ENCODE data around the gene HPS1. TPM values are rescaled to one million over a fixed set of nuclear protein-coding genes. Genes with fewer than 3 reads are reported as not detected.
A peak's percentile ranks its signal among the peaks of the same experiment; 100 is the strongest.

The HPS1 gene
- total RNA-seq = 10 to 100 TPM; 51.4 to 74.4 (median 60.8) TPM

DNA sequence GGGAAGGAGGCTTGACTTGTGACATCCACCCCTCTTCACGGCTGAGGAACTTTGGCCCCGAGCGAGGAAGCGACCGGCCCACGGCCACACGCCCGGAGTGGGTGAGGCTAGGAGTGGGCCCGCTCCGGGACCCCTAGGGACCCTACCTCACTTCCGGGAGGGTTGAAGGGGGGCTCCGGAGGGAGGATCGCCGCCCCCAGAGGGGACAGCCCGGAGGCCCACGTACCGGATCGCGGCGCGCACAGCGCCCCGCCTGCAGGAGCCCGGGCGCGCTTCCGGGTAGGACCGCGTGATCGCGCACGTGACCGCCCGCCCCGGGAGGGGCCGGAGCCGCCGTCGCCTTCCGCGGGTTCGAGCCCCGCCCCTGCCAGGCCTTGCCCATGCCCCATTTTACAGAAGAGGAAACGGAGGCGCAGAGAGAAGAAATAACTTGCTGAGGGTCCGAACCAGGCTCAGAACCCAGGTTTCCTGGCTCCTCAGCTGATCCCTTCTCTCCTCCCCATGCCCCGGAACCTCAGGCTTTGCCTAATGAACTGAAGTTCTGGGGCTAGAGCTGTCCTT, at the start of gene HPS1:
TSS of gene HPS1 (minus strand) at position 275 of the 561 bp plus-strand sequence. CDS start 3,695 bp downstream, outside the sequence.
- Histone ChIP-seq H3K36me3 (peaks cover 0 to 36% of the 10 kb centered on the region in 2 donors), H3K27ac (peak within 1 kb of the TSS; percentile 58 to 96 (median 90)), H3K4me3 (peak within 1 kb of the TSS; percentile 60 to 74), H3K27me3 (no peaks in the 10 kb centered on the region), H3K9me3 (no peaks in the 10 kb centered on the region), H3K4me1 (peaks cover 0 to 22% (median 0%) of the 10 kb centered on the region in 3 donors)
- WGBS, 2 donors (ENCODE audit: low coverage in 1 of 2) = 15% methylated on average over 8 of the region's 47 CpGs; no CpG with 5 or more reads in 1 of the 2 donors
- TF ChIP-seq POLR2AphosphoS5 (IDR thresholded peaks at IDR 0.05) (peak; percentile 83), POLR2A (IDR thresholded peaks at IDR 0.05) (peak; percentile 86 to 88), EP300 (IDR thresholded peaks at IDR 0.05) (no peak), CTCF (IDR thresholded peaks at IDR 0.05) (peak in 3 of 4 experiments; percentile 12 to 41 (median 15))
- ATAC-seq = peak; percentile 94

GRCh38 chr10:98492763-98493162, 46.0 kb upstream of the HPS1 start:
- no peak overlapping the region for H3K4me3 ChIP-seq
- no peak for ATAC-seq

DNA sequence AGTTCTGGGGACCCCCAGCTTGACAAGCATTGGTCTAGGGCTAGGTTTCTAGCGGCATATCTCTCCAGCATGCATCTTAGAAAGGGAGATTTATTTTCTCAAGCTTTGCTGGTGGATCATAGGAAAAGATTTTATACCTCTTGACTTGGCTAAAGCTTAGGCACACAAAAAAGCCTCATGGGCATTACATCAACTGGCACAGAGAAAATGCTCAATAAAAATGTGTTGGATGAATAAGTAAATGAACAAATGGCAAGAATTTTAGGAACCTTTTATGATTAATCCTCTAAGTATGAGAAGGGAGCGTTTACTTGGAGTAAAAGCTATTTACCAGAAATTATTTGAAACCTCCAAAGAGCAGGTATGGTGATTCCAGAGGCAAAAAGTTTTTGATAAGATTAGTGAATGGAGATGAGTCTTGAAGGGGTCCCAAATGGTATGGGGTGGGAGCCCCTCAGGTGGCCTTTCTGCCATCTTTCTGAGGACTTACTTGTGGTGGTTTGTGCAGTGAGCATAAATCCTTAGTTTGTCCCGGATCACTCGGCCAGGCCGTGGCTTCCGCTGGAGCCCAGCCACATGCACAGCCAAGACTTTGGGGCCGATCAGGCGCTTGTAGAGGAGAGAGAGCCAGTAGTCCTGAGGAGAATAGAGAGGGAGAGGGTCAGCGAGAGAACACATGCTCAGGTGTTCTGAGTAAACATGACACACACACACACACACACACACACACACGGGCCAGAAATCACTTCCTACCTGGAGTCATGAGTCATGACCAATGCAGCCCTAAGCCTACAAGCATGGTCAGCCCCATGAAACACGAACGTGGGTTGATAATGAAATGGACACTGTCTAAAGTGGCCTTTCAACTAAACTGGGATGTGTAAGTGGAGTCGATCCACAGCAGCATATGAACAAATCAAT, 43.1 kb upstream of the HPS1 start:
- no peak for ATAC-seq
- peaks cover 0 to 27% of the 10 kb centered on the region in 2 donors for H3K36me3 ChIP-seq

More at GRCh38 chr10:98492763-98493162, 46.0 kb upstream of the HPS1 start:
- WGBS, 2 donors (ENCODE audit: low coverage in 1 of 2) = 79 to 100% methylated on average over 1 of the region's 1 CpG
- Histone ChIP-seq H3K27me3 (no peaks in the 10 kb centered on the region), H3K36me3 (peaks cover 0 to 20% of the 10 kb centered on the region in 2 donors), H3K9me3 (peaks cover 0 to 7% (median 0%) of the 10 kb centered on the region in 3 donors), H3K4me1 (no peaks in the 10 kb centered on the region), H3K27ac (no peak overlapping the region)
- TF ChIP-seq POLR2A (IDR thresholded peaks at IDR 0.05) (no peak), CTCF (IDR thresholded peaks at IDR 0.05) (no peak), EP300 (IDR thresholded peaks at IDR 0.05) (no peak), POLR2AphosphoS5 (IDR thresholded peaks at IDR 0.05) (no peak)

DNA sequence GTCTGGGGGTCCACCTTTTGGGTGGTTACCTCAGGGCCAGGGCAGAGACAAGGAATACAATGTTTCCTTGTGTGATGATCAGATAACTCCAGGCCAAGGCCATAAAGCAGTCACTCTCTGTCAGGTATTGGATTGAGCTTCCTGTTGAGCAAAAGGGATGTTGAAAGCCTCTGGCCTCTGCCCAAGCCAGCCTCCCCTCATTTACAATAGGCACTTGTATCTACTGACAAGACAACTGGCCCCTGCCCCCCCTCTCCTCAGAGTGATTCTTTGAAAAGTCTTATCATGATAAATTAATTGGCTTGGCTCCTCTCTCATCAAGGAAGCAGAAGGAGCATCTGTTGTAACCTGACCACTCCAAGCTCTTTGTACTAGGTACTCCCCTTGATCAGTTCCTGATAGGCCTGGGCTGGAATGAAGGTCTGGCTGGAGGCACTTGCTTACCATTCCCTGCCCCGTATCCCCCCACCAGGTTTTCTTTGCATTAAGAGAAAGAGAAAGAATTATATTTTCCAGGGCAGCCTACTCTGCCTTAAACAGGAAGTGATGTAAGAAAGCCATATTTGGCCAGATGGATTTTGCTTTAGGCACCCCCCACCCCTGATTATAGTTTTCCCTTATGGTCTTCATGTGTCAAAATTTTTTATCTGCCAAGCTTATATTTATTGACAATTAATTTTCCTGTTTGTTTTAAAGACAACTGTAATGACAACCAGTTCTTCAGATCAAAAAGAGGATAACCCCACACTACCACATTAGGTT, 42.1 kb upstream of the HPS1 start:
- ATAC-seq = no peak
- Histone ChIP-seq H3K9me3 (no peaks in the 10 kb centered on the region), H3K27me3 (no peaks in the 10 kb centered on the region), H3K4me1 (no peaks in the 10 kb centered on the region), H3K4me3 (no peak overlapping the region), H3K36me3 (peaks cover 0 to 27% of the 10 kb centered on the region in 2 donors), H3K27ac (no peak overlapping the region)
- 90% methylated on average over 1 of the region's 1 CpG; no CpG with 5 or more reads in 1 of the 2 donors for WGBS, 2 donors (ENCODE audit: low coverage in 1 of 2)
- TF ChIP-seq CTCF (IDR thresholded peaks at IDR 0.05) (no peak), POLR2A (IDR thresholded peaks at IDR 0.05) (no peak), POLR2AphosphoS5 (IDR thresholded peaks at IDR 0.05) (no peak), EP300 (IDR thresholded peaks at IDR 0.05) (no peak)

More for the DNA sequence above, 43.1 kb upstream of the HPS1 start:
- H3K4me3 ChIP-seq = no peak overlapping the region
- H3K4me1 ChIP-seq = no peaks in the 10 kb centered on the region
- no peaks in the 10 kb centered on the region for H3K27me3 ChIP-seq
- no peak for TF ChIP-seq EP300 (IDR thresholded peaks at IDR 0.05)
- no peak for TF ChIP-seq CTCF (IDR thresholded peaks at IDR 0.05)
- TF ChIP-seq POLR2AphosphoS5 (IDR thresholded peaks at IDR 0.05) = no peak
- no peak for TF ChIP-seq POLR2A (IDR thresholded peaks at IDR 0.05)
- 82 to 97% methylated on average over 10 to 12 of the region's 13 CpGs for WGBS, 2 donors (ENCODE audit: low coverage in 1 of 2)
- H3K27ac ChIP-seq = no peak overlapping the region
- no peaks in the 10 kb centered on the region for H3K9me3 ChIP-seq
